HFFc6 (cell line): Measurements from ENCODE around the gene BAHD1. TPM values are rescaled to one million over a fixed set of nuclear protein-coding genes. Genes with fewer than 3 reads are reported as not detected.
A peak's percentile ranks its signal among the peaks of the same experiment; 100 is the strongest.

Experiments
- DNase-seq: peaks from one replicate; pipeline ENCODE4 v3.0.0-alpha.2; 2018
- H3K27ac Mint-ChIP-seq: 2 replicates; pipeline ENCODE4 v1.8.0; 2020; ENCODE audit warnings: mild to moderate bottlenecking, mixed read lengths
- H3K27me3 Mint-ChIP-seq: 2 replicates; pipeline ENCODE4 v1.8.0; 2021; ENCODE audit warnings: mild to moderate bottlenecking, moderate library complexity, mixed read lengths; ENCODE audit not compliant: insufficient read depth
- H3K36me3 Mint-ChIP-seq: 2 replicates; pipeline ENCODE4 v1.8.0; 2021; ENCODE audit warnings: low read depth, mixed read lengths
- H3K4me1 Mint-ChIP-seq: 2 replicates; pipeline ENCODE4 v1.8.0; 2020; ENCODE audit warnings: low read depth, mixed read lengths
- H3K4me3 Mint-ChIP-seq: 2 replicates; pipeline ENCODE4 v1.8.0; 2020; ENCODE audit warnings: mild to moderate bottlenecking, moderate library complexity, mixed read lengths
- H3K9me3 Mint-ChIP-seq: 2 replicates; pipeline ENCODE4 v1.8.0; 2020; ENCODE audit warnings: mild to moderate bottlenecking, mixed read lengths
- CTCF ChIP-seq: fragments of 200-600 bp; sonication (generic); IDR thresholded peaks from 2 replicates; pipeline ENCODE4 v1.5.0; 2021; ENCODE audit warnings: antibody characterized with exemption, mild to moderate bottlenecking
- long read RNA-seq: library from polyadenylated mRNA; unstranded; transcript quantifications from one replicate; pipeline ENCODE4 v2.0.0, GENCODE V29; 2019
- total RNA-seq, 6 experiments: library from RNA; stranded (reverse); fragmentation: NEBNext Ultra II Directional; extraction: Animal tissue kit (Norgen Biotek cat#: 25700); gene quantifications; 2 replicates in 1 of 6; 3 replicates in 5 of 6; pipeline ENCODE4 v1.2.3, GENCODE V29; 2021

Gene BAHD1
- total RNA-seq = 10 to 100 TPM; 12.7 to 14.4 (median 14.2) TPM
- long read RNA-seq, partial matches to known transcripts = 0 of 2 reads
- long read RNA-seq, other reads (novel, unspliced or antisense) = 2 of 2 reads

GRCh38 chr15:40440743-40441564 lies at the start of gene BAHD1:
Gene BAHD1 (plus strand): TSS chr15:40440953. CDS start chr15:40458465, 17,512 bp downstream.
- TF ChIP-seq CTCF = peak; percentile 52
- Mint-ChIP-seq H3K36me3 (no peaks in the 10 kb centered on the region), H3K27ac (peak within 1 kb of the TSS; percentile 75), H3K27me3 (peaks cover 33% of the 10 kb centered on the region), H3K9me3 (no peaks in the 10 kb centered on the region), H3K4me1 (peaks cover 47% of the 10 kb centered on the region), H3K4me3 (peak within 1 kb of the TSS; percentile 91)
- DNase-seq = peak; percentile 92

- Mint-ChIP-seq H3K9me3 (no peaks in the 10 kb centered on the region), H3K4me1 (peaks cover 13% of the 10 kb centered on the region; the same call in 1 of the 2 replicates), H3K36me3 (peaks cover 31% of the 10 kb centered on the region), H3K4me3 (no peak overlapping the region), H3K27ac (no peak overlapping the region), H3K27me3 (no peaks in the 10 kb centered on the region; the same call in 1 of the 2 replicates)
- no peak for DNase-seq
- no peak for TF ChIP-seq CTCF
Measured at GRCh38 chr15:40392986-40393948, 47.5 kb upstream of the BAHD1 start.

- no peak for TF ChIP-seq CTCF
- Mint-ChIP-seq H3K27me3 (no peaks in the 10 kb centered on the region; the same call in 1 of the 2 replicates), H3K9me3 (no peaks in the 10 kb centered on the region), H3K27ac (no peak overlapping the region), H3K36me3 (peaks cover 10% of the 10 kb centered on the region), H3K4me1 (no peaks in the 10 kb centered on the region; the same call in 1 of the 2 replicates), H3K4me3 (no peak overlapping the region)
- DNase-seq = no peak
Measured at GRCh38 chr15:40397688-40398412, 42.9 kb upstream of the BAHD1 start.

- no peak for DNase-seq
- Mint-ChIP-seq H3K9me3 (no peaks in the 10 kb centered on the region), H3K4me3 (no peak overlapping the region), H3K4me1 (no peaks in the 10 kb centered on the region; the same call in 1 of the 2 replicates), H3K27ac (no peak overlapping the region), H3K36me3 (peaks cover 10% of the 10 kb centered on the region), H3K27me3 (no peaks in the 10 kb centered on the region; the same call in 1 of the 2 replicates)
- TF ChIP-seq CTCF = no peak
Measured at GRCh38 chr15:40398413-40398873, 42.3 kb upstream of the BAHD1 start.
